ENCODE measurements around the gene ZFAND6.

The ZFAND6 gene

DNA sequence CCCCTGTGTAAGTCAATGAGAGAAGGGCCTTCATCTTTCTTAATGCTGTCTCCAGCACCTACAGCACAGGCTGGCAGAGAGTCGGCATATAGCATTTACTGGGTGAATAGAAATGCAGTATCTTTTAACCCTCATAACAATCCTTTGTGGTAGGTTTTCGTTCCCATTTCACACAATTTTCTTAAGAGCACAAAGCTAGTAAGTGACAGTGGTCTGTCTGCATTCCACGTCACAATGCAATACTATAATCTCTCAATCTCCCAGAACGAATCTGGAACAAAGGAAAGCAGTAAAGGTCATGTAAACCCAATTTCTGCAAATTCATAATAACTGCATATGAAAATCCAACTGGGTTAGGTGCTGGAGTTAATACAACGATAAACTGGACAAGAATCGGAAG lies 1.4 kb upstream of the ZFAND6 start:
- TF ChIP-seq, protein P1, sequence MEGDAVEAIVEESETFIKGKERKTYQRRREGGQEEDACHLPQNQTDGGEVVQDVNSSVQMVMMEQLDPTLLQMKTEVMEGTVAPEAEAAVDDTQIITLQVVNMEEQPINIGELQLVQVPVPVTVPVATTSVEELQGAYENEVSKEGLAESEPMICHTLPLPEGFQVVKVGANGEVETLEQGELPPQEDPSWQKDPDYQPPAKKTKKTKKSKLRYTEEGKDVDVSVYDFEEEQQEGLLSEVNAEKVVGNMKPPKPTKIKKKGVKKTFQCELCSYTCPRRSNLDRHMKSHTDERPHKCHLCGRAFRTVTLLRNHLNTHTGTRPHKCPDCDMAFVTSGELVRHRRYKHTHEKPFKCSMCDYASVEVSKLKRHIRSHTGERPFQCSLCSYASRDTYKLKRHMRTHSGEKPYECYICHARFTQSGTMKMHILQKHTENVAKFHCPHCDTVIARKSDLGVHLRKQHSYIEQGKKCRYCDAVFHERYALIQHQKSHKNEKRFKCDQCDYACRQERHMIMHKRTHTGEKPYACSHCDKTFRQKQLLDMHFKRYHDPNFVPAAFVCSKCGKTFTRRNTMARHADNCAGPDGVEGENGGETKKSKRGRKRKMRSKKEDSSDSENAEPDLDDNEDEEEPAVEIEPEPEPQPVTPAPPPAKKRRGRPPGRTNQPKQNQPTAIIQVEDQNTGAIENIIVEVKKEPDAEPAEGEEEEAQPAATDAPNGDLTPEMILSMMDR (IDR thresholded peaks at IDR 0.05) = no peak
- TF ChIP-seq ZFX (IDR thresholded peaks at IDR 0.05; ENCODE audit: borderline replicate concordance) = no peak
- H3K27ac ChIP-seq = no peak overlapping the region

DNA sequence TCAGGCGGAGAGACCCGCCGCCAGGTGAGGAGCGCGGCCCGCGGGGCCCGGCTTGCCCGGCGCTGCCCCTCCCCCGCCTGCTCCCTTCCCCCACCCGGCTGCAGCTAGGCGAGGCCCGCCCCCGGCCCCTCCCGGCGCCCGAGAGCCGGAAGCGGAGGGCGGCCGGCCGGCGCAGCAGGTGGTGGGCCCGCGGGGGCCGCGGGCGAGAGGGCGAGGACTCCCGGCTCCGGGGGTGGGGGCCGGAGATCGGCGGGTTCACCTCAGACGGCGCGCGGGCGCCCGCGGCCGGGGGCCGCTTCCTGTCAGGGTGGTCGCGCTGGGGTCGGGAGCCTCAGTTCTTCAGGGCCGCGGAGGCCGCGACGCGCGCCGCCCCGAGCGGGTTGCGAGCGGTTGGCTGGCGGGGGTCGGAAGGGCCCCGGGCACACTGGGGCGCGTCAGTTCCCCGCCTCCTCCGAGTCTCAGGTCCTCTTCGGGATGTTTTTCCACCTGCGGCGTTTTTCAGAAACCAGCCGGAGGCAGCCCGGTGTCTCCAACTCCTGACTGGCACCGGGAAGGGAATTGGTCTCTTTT lies 395 bp downstream of the ZFAND6 start:
- TF ChIP-seq, protein P1 (IDR thresholded peaks at IDR 0.05) = no peak
- TF ChIP-seq ZFX (IDR thresholded peaks at IDR 0.05; ENCODE audit: borderline replicate concordance) = no peak
- H3K27ac ChIP-seq = peak overlapping the region; percentile 90

DNA sequence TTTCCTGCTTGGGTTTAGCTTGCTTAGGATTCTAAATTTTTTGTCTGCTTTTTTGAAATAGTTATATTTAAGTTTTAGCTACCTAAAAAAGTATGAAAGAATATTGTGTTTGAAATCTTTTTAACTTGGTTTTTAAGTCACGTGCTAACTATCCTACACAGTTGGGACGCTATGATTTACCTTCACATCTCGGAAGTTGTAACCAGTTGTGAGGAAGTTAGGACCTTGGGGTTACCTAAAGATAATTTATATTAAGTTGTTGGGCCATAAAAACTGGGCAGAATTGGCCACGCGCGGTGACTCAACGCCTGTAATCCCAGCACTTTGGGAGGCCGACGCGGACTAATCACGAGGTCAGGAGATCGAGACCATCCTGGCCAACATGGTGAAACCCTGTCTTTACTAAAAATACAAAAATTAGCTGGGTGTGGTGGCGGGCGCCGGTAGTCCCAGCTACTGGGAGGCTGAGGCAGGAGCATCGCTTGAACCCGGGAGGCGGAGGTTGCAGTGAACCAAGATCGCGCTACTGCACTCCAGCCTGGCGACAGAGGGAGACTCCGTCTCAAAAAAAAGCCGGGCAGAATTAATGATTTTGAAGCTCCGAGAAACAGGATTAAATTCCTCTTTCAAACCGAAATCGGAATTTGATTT lies 1.0 kb downstream of the ZFAND6 start:
- peak overlapping the region; percentile 90 for H3K27ac ChIP-seq
- TF ChIP-seq ZFX (IDR thresholded peaks at IDR 0.05; ENCODE audit: borderline replicate concordance) = no peak
- TF ChIP-seq, protein P1 (IDR thresholded peaks at IDR 0.05) = no peak

DNA sequence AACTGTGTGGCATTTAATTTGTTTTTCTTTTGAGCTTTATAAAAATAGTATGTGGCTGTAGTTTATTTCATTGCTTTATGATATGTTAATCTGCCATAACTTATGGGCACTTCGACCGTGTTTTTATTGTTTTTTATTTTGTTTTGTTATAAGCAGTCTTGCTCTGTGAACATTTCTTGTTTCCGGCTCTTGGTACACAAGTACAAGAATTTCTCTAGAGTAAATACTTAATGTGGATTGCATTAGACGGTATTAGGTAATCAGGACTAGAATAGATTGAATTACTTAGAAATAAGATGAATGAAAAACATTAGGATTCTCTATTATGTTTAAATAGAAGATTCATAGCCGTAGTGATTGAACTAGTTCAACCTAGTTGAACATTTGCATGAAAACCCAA lies 2.1 kb downstream of the ZFAND6 start:
- H3K27ac ChIP-seq = no peak overlapping the region
- no peak for TF ChIP-seq ZFX (IDR thresholded peaks at IDR 0.05; ENCODE audit: borderline replicate concordance)
- TF ChIP-seq, protein P1 (IDR thresholded peaks at IDR 0.05) = no peak

DNA sequence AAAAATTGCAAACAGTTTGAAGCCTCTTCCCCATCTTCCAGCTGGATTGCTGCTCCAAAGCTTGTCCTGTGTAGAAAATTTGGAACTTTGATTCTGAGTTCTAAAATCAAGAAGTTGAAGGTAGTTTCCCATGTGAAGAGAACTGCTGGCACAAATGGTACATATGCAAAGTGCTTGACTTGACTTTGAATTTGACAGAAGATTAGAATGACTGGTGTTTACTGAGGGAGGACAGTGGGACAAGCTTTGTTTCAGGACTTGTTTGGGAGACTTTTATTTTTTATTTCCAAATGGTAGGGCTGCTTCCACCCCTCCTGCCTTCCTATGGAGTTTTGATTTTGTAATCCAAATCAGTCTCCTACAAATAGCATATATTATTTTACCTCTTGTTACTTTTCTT lies 7.4 kb downstream of the ZFAND6 start:
- TF ChIP-seq ZFX (IDR thresholded peaks at IDR 0.05; ENCODE audit: borderline replicate concordance) = no peak
- TF ChIP-seq, protein P1 (IDR thresholded peaks at IDR 0.05) = no peak
- H3K27ac ChIP-seq = no peak overlapping the region

DNA sequence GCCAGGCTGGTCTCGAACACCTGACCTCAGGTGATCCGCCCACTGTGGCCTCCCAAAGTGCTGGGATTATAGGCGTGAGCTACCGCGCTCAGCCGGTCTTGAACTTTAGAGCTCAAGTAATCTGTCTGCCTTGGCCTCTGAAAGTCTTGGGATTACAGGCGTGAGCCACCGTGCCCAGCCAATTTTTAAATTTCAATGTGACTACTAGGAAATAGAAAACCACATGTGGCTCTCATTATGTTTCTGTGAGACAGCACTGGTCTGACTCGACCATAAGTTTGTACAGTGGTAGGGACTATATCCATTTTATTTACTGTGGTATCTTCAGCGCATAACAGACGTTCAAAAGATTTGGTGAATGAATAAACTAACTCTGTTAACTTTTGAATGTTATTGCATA lies 9.1 kb downstream of the ZFAND6 start:
- TF ChIP-seq ZFX (IDR thresholded peaks at IDR 0.05; ENCODE audit: borderline replicate concordance) = no peak
- TF ChIP-seq, protein P1 (IDR thresholded peaks at IDR 0.05) = no peak
- no peak overlapping the region for H3K27ac ChIP-seq

DNA sequence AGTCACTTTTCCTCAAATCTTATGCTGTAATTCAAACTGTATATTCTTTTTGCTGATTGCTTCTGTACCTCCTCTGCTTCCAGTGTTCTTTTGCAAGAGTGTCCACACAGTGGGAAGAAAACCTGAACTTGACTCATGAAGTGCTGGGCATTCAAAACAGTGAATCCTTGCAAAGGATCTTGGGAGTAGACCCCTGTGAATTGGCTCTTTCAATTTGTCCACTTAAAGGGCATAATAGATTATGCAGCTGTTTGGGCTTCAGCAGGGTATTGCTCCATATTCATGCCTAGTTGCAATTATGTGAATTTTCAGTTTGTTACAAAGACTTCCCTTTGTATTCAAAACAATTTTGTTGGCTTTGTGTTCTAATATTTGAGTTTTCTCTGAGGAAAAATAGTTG lies 11.4 kb downstream of the ZFAND6 start:
- H3K27ac ChIP-seq = peak overlapping the region; percentile 48
- no peak for TF ChIP-seq ZFX (IDR thresholded peaks at IDR 0.05; ENCODE audit: borderline replicate concordance)
- TF ChIP-seq, protein P1 (IDR thresholded peaks at IDR 0.05) = no peak
